22Rv1 (cell line): Measurements from ENCODE around the gene EPN2.

Experiments
- ZFX ChIP-seq: fragments of 450-650 bp; IDR thresholded peaks from 2 replicates; pipeline ENCODE4 v1.6.1; 2017; ENCODE audit warnings: antibody characterized with exemption, borderline replicate concordance
- TF ChIP-seq, protein P1 (sequence below): fragments of 450-650 bp; IDR thresholded peaks from 2 replicates; pipeline ENCODE4 v1.5.1; 2017; ENCODE audit warnings: mild to moderate bottlenecking

DNA sequence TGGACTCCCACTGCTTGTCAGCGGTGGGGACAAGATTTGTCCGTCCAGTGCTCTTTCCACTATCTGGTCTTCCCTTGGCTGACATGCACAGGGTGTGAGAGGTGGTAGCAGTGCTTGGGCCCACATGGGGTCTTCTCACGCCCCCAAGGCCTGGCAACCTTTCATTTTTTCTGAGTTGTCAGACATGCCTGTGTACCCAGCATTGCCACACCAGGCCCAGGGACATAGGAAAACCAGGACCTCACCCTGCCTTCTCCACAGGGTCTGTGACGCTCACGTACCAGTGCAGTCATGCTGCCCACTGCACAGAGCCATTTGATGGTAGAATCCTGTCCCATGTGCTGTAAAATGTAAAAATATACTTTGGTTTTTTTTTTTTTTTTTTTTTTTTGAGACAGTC is 67.6 kb downstream of the EPN2 start:
- TF ChIP-seq, protein P1, sequence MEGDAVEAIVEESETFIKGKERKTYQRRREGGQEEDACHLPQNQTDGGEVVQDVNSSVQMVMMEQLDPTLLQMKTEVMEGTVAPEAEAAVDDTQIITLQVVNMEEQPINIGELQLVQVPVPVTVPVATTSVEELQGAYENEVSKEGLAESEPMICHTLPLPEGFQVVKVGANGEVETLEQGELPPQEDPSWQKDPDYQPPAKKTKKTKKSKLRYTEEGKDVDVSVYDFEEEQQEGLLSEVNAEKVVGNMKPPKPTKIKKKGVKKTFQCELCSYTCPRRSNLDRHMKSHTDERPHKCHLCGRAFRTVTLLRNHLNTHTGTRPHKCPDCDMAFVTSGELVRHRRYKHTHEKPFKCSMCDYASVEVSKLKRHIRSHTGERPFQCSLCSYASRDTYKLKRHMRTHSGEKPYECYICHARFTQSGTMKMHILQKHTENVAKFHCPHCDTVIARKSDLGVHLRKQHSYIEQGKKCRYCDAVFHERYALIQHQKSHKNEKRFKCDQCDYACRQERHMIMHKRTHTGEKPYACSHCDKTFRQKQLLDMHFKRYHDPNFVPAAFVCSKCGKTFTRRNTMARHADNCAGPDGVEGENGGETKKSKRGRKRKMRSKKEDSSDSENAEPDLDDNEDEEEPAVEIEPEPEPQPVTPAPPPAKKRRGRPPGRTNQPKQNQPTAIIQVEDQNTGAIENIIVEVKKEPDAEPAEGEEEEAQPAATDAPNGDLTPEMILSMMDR: no peak
- no peak for TF ChIP-seq ZFX
